Measurements from ENCODE around the gene FAM3D.

FAM3D gene

DNA sequence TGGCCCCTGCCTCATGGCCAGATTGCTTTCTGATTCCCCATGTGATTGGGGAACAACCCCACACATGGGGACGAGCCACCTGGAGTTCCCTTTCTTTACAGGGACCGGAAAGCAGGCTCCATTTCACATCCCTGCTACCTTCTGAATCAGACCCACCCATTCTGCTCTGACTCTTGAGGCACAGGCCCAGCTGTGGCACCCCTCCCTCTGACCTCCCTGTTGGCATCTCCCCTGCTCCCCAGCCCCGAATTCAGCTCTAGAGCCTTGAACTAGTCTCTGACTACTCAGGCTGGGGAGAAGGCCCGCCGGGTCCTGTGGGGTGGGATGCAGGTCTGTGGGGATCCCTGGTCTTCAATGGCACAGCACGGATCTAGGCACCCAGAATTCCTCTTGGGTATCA, 12.1 kb downstream of the FAM3D start:
- DNase-seq (ENCODE audit: low spot score) = no peak

DNA sequence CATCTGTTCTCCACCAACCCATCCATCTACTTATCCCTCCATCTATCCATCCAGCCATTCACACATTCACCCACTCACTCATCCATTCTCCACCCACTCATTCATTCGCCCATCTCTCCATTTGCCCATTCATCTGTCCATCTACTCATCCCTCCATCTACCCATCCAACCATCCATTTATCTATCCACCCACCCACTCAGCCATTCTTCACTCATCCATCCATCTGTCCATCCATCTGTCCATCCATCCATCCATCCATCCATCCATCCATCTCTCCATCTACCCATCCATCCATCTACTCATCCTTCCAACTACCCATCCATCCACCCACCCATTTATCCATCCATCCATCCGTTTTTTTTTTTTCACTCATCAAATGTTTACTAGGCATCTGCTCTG, 13.9 kb downstream of the FAM3D start:
- no peak for DNase-seq (ENCODE audit: low spot score)

DNA sequence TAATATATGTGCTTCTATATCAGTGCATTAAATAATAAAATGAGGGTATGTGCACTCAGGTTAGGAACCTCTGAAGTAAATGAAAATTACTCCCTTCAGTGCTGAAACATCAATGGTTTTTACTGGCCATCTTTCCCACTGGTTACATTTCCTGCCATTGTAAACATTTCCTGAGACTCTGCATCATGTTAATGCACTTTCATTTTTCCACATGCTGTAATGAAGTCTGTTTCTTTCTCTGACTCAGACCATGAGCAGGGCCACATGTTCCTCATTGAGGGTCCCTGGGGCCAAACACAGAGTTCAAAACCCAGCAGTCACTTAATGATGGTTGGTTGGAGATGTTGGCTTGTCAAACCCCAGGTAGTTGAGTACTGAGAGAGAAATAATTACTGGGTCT, 15.3 kb downstream of the FAM3D start:
- DNase-seq (ENCODE audit: low spot score) = no peak

DNA sequence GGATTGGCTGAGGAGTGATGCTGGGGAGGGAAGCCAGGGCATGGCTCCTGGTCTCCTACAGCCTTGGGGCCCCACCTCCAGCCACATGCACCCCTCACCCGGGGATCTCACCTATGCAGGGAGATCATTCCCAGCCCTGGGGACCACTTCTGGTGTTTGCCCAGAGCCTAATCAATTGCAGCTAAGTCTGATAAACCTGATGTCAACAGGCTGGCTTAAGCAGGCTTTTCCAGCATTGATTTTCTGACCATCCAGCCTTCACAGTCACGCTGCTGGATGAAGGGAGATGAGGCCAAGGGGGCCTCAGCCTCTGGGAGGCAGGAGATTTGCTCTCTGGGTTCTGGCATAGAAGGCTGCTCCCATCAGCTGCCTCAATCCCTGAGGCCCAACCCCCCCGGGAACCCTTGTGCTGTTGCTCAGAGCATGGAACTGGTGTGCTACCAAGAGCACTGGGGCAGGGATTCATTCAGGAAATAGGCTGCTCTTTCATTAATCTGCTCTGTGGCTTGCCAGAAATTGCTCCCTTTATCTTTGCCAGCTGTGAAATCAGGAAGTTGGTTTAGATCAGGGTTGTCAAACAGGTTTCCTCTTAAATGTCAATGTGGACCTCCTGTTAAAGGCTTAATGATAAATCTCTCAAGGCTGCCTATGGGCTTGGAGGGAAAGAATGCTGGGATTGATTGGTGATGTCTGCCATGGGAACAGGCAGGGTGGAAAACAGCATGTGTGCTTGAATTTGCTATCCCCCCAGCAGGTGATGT, 19.0 kb downstream of the FAM3D start:
- peak; percentile 46 for DNase-seq (ENCODE audit: low spot score)

DNA sequence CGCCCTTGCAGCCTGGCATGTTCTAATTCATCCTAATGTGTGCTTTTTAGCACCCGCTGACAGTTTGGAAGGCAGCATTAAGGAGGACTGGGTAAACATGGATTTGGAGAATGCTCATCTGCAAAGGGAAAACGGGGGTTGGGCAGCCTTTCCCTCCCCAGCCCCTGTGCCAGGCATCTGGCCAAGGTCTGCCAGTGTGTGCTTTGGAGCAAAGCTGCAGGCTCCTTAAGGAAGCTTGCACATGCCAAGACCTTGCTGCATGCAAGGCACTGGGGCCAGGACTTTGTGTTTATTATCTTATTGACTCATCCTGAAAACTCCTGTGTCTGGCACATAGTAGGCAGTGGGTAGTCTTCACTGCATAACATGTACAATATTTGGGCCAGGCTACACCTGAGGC, 20.1 kb downstream of the FAM3D start:
- peak; percentile 33 for DNase-seq (ENCODE audit: low spot score)

DNA sequence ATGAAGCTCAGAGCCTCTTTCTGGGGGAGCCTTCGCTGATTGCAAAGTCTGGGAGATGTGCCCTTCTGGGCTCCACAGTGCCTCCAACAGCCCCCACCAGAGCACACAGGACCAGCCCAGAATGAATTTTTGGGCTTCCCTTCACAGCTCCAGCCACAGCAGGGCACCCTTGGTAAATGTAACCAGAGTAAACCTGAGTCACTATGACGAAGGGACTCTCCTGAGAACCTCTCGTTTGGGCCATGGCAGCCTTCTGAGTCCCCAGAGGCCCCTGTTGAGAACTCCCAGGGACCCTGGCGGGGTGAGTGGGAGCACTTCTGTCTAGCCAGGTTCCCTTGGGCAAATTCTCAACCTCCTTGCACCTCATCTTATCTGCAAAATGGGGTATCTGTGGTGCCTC, 20.8 kb downstream of the FAM3D start:
- DNase-seq (ENCODE audit: low spot score) = no peak

DNA sequence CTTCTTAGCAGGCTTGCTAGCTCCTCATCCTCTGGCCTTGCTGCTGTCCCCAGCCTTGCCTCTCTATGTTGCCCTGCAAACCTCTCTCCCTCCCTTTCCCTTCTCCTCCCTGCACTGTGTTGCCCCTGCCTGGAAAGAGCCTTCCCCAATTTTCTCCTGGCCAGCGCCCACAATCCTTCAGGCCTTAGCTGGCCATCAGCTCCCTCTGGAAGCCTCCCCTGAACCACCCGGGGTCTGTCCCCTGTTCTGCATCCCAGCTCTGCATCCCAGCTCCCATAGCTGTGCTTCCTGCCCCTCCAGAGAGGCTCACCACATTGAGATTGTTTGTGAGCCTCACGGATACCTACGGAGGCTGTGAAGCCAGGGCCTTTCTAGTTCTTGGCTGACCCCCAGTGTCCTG, 23.7 kb downstream of the FAM3D start:
- no peak for DNase-seq (ENCODE audit: low spot score)

DNA sequence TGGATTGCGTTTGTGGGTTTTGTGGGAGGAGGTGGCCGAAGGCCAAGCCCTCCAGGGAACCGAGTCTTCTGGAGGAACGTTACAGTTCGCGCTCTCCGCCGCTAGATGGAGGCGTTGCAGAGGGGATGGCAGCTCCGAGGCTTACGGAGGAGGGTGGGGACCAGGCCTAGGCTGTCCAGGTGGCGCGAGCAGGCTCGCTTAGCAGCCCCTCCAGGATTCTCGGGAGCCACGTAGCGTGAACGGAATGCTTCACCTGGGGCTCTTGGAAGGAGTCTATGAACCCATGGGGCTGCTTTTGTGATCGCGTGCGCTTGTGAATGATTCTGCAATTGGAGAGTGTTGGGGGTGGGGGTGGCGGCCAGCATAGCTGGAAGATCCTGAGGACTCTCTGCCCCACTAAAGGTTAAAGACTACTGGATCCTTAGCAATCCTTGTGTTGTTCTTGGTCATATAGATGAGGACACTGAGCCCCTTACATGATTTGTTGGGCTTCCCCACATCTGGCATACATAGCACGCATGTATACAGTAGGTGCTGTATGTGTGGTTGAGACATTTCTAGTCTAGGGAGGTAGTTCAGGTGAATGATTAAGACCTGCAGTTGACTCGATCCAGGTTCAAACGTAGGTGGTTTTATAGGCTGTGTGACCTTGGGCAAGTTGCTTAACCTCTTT, 25.7 kb downstream of the FAM3D start:
- peak; percentile 82 for DNase-seq (ENCODE audit: low spot score)

DNA sequence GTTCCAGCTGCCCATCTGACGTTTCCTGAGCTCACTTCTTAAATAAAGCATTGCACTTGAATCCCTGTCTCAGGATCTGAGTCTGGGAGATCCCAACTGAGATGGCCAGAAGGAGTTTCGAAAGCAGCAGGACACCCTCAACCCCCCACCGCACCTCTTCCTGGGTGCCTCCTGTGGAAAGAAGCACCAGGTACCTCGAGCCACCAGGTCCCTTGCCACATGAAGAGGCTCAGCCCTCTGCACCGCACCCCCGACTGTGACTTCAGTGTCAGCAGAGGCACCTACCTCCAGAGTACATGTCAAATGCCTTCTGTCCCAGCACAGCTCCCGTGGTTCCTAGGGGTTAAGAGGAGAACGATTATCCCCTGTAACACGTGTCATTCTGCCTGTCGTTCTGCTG, 26.7 kb downstream of the FAM3D start:
- no peak for DNase-seq (ENCODE audit: low spot score)

DNA sequence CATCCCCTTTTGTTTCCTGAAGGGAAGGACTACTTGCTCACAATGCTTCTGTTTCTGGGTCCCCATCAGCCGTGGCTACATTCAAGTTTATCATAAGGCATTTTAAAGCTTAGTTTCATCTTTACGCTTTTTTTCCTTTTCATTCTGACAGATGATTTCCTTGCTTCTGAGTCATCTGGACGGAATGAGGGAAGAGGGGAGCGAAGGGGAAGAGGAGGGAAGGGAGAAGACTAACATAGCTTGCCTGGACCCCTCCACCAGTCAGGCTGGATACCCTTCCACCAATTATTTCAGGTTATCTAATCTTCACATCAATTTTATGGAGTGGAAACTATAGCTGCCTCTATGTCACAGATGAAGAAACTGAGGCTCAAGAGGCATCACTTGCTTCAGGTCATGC, 27.6 kb downstream of the FAM3D start:
- no peak for DNase-seq (ENCODE audit: low spot score)

DNA sequence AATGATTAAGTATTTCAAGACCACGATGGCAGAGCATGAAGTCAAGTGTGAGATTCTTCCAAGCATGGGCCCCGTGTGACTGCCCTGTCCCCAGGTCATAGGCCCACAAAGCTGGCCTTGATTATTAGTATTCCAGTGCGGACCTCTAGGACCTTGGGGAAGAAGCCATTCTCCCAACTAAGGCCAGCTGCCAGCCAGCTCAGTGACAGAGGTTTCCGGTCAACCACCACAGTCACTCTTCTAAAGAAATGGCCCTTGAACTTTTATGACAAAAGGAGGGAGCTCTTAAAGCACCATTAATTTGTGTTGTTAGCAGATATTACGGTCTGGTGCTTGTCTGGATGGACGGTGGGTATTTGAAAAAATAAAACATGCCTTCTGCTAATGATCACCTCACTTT, 28.0 kb downstream of the FAM3D start:
- DNase-seq (ENCODE audit: low spot score) = no peak

DNA sequence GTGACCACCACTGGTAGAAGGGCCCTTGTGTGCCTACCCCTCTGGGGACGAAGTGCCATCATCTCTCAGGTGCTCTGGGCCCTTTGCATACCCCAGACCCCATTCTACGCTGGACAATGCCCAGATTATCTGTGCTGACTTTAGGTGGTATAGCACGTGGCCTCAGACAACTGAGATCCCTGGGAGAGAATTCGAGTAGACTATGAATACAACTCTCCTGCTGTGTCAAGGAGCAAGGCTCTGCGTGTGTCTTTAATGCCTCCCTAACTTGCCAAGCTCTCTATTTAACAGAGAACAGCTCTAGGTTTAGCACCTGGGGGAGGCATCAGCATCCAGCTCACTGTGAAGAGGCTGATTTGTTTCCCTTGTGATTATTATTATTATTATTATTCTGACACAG, 29.1 kb downstream of the FAM3D start:
- DNase-seq (ENCODE audit: low spot score) = no peak

DNA sequence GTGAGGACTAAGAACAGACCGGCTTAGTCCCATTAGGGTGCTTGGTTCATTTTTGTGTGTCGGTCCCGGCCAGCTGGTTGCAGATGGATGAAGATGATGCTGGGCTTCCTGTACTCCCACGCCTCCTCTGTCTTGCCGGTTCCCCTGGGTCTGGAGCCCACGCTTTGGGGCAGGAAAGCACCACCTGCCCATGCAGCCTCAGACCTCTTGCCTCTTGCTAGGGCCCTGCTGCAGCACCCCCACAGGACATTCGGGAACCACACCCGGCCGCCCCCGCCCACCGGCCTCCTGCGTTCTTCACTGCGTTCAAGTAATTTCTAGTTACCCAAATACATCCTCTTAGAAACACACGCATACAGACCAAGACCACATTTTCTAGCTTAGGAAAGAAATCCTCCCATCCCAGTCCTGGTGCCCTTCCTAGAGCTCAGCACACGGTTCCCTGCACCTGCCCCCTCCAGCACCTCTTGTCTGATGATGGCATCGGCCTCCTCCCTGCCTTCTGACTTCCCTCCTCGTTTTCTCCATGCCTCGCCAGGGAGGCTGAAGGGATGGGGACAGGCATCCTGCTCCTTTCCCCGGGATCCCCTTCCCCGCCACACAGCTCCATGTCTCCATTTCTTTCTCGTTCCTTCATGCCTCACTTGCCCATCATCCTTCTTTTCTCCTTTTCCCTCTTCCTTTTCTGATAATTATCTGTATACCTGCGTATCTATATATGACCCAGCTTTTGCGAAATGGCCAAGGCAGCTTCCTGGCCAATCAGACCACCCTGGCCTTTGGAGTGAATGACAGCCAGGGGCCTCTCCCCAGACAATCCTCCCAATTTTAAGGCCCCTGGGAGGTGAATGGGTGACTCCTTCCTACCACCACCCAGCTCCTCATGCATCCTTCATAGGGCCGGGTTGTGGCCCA, 30.9 kb downstream of the FAM3D start:
- no peak for DNase-seq (ENCODE audit: low spot score)

DNA sequence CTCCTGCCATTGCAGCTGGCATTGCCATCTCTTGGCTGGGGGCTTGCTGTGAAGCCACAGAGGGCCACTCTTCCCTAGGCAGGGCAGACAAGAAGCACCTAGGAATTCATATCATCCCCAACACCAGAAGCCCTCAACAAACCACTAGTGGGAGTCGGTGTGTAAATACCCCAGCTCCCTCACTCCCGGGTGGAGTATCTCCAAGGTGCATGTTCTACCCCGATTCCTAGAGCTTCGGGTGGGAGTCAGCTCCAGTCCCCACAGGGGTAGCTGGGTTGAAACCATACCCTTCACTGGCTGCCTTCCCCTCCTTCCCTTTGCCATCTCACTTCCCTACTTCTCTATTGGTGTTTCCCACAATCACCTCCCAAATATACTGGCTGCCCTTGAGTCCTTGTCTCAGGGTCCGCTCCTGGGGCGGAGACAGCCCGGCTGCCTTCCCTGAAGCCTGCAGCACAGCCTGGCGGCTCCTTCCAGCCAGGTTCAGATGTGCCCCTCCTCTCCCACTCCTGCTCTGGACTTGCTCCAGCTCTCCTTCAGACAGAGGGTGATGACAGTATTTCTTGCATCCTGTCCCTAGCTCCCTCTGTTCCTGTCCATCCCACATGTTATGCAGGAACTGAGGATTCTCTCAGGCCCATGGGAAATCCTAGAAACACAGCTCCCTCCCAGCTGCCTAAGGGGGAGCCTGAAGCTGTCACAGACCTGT, 33.3 kb downstream of the FAM3D start:
- peak; percentile 17 for DNase-seq (ENCODE audit: low spot score)

DNA sequence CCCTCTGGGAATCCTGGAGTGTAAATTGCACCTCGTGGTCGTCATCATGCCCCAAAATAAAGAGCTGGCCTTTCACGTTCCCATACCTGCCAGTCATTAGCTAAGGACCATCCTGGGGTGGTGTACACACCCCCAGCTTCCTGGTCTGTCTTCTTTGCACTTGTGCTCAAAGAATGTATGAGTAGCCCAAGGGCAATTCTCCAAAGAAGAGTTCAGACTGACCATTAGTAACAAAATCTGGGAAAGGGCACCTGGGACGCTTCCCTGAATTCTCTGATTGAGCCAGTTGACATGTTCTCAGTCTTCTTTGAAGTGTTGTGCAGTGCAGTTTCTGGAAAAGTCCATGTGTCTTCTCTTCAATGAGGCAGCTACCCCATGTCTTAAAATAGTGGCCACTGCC, 34.8 kb downstream of the FAM3D start:
- DNase-seq (ENCODE audit: low spot score) = peak; percentile 12

DNA sequence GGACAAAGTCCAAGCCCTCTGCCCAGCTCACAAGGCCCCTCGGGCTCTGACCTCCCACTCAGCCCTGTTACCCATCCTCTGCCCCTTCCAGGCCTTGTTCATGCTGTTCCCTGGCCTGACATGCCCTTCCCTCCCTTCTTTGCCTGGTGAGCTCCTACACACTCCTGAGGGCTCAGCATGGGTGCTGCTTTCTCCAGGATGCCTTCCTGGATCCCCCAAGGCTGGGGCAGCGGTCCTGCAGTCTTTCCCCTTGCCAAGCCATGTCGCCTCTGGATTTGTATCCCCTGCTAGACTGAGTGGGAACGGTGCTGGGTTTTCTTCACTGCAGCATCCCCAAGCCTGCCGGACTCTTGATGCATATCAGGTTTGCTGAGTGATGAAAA, 35.9 kb downstream of the FAM3D start:
- DNase-seq (ENCODE audit: low spot score) = no peak

DNA sequence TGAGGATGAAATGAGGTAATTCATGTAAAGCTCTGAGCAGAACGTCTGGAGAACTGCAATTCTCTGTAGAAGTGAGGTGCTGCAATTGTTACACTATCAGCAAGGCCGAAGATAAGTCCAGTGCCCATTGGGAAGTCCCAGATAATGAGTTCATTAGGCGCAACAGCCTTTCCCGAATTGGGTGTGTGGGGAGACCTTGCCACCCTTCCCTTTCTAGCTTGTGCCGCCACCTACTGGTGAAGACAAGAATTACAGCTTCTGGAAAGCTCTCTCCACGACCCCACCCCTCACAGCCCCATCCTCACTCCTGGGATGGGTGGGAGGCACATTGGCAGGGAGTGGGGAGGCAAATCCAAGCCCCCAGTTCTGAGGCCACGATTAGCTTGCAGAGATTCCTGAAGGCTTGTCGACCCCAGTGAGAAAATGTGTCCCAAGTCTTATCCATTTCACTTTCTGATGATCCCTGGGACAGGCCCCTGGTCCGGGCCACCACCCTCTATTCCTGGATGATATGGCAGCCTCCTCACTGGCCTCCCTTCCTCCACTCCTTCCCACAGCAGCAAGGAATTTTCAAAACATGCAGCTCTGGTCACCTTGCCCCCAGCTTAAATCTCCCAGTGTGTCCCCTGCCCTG, 36.4 kb downstream of the FAM3D start:
- peak; percentile 61 for DNase-seq (ENCODE audit: low spot score)

DNA sequence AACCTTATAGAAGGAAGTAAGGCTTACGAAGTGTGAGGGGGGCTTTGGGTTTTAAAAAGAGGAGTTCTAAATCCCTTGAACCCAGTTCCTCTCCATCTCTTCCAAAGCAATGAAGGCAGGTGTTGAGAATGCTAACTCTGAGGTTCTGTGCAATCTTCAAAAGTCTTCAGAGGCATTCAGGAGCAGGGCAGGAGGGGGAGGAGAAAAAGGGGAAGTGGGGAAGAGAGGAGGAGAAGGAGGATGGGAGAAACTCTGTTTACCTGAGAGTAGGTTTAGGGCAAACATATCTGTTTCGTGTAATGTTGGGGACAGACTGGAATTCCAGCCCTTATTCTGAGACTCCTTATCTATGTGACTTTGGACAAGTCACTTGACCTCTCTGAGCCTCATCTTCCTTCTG, 36.9 kb downstream of the FAM3D start:
- peak; percentile 5 for DNase-seq (ENCODE audit: low spot score)

DNA sequence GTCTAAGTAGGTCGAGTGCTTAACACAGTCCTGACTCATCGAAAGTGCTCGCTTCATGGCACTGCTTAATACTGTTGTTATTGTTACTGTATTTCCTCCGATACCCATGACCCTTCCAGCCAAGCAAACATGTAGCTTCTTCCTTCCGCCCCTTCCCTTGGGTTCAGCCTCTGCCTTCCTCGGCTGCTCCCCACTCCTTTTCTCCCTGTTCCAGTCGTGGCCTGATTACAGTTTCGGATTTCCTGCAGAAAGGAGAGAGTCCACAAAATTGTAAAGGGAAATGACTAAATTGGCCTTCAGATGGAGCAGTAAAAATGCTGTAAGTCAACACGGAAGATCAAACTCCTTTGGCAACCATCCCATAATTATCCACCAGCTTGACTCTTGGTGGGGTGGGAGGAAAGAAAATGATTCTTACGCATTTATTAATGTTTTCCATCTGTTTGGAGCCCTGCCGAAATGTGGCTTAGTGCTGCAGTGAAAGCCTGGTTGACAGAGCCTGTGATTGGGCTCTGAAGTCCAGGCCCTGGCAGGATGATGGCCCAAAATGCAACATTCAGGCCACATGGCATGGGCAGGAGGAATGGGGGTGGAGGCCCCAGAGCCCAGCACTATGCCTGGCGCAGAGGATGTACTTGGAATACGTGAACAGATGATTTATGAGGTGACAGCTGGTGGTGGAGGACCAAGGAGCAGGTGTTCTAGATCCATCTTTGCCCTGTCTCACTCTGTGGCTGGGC, 37.6 kb downstream of the FAM3D start:
- peak; percentile 79 for DNase-seq (ENCODE audit: low spot score)

DNA sequence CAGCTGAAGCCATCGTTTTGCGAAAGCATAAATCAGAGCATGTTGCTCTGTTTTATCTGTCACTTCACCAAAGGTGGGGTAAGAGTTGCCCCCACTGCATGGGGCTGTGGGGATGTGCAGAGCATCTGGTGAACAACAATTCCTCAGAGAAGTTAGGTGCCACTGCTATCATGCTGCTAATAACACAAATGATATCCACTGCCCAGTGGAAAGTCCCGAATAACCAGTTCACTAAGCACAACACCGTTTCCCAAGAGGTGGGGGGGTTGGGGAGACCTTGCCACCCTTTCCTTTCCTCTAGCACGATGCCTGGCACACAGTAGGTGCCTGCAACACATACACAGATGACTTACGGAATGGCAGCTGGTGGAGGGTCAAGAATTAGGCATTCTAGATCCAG, 38.6 kb downstream of the FAM3D start:
- DNase-seq (ENCODE audit: low spot score) = peak; percentile 51

DNA sequence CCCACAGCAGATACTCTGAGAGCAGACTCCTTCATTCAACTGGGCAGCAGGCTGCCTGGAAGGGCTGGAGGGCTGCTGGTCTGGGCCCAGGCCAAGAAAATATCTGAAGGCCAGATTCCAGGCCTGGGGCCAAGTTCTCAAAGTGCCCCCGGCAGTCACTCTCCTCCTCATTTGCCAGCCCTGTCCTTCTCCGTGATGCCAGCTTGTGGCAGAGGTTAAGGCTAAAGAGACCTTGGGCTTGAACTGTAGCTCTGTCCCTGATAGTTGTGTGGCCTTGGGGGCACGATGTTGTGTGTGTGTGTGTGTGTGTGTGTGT, 39.0 kb downstream of the FAM3D start:
- DNase-seq (ENCODE audit: low spot score) = peak; percentile 43
